Lung microvascular endothelial cell (primary cell): ENCODE results near the gene C2CD2L. TPM values are rescaled to one million over a fixed set of nuclear protein-coding genes. Genes with fewer than 3 reads are reported as not detected.
"Not testable (repeated sequence)": the region's sequence is repeated elsewhere in the genome, so short reads cannot be mapped to it uniquely, and the experiment has no call there.

Experiments
- DNase-seq, 2 donors: peaks; one replicate each; pipeline versions ENCODE4 v3.0.0 to v3.0.0-alpha.2; 2010; ENCODE audit warnings: low read depth in 2 of 2
- total RNA-seq: library from RNA; depleted of rRNA; stranded (reverse); fragments of >200 nt; gene quantifications from 2 replicates; pipeline ENCODE4 v1.2.1, GENCODE V29; 2014

Gene C2CD2L
- total RNA-seq: 1.7 and 2.8 TPM in 2 replicates

DNA sequence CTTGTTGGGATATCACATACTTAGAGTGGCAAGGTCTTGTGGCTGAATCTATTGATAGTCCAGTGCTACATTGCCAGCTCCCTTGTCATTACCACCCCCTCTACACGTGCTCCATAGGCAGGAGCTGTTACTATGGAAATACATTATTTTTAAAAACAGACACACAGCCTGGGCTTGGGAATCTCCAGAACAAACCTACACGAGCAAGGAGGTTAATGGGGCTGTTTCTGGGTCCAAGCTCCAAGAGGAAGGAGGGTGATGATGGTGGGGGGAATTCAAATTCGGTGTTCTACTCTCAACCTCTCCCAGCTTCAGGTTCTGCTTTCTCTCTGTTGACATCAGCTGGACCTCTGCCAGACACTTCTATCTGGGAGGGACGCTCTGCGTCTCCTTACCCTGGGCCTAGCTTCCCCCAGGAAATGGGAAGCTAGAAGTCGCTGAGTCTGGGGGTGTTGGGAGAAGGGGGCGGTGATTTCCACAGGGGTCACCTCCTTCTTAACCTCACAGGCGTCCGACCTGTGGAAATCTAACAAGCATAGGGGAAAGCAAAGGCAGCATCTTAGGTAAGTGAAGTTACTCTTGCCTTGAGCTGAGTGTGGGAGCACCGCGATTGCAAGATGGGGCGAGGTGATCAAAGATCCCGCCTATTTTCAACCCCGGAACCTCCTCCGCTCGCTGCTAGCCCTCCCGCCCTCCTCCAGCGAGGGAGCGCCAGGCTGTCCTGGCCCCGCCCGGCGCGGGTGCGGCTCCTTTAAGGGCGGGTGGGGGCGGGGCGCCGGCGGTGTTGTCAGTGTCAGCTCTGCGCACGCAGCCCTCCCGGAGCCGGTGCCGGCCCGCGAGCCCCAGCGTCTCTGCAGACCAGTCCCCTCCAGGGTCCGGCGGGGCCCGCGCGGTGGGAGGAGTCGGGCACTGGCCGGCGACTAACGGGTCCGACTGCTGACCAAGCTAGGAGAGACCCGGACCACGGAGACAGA, at the start of gene C2CD2L:
C2CD2L (plus strand) TSS at position 781 of the 974 bp plus-strand sequence. CDS start 398 bp downstream, outside the sequence.
- DNase-seq: peak; percentile 85 to 86

DNA sequence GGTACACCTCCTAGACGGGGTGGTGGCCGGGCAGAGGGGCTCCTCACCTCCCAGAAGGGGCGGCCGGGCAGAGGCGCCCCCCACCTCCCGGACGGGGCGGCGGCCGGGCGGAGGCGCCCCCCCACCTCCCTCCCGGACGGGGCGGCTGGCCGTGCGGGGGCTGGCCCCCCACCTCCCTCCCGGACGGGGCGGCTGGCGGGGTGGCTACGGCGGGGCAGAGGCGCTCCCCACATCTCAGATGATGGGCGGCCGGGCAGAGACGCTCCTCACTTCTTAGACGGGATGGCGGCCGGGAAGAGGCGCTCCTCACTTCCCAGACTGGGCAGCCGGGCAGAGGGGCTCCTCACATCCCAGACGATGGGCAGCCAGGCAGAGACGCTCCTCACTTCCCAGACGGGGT, 48.0 kb upstream of the C2CD2L start:
- DNase-seq: not testable (repeated sequence)

DNA sequence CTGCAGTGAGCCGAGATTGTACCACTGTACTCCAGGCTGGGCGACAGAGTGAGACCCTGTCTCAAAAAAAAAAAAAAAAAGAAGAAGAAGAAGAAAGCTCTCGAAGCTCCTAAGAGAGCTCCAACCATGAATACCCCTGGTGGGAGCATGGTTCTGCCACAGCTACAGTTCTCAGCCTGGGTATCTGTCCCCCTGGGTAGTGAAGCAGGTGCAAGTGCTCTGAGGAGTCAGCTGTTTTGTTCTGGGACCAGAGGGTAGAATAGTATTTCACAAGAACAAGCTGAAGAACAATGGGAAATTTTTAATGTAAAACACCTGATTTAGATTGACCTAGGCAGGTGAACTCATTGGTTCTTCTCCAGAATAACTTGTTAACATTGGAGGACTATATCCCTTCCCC, 45.9 kb upstream of the C2CD2L start:
- no peak for DNase-seq

DNA sequence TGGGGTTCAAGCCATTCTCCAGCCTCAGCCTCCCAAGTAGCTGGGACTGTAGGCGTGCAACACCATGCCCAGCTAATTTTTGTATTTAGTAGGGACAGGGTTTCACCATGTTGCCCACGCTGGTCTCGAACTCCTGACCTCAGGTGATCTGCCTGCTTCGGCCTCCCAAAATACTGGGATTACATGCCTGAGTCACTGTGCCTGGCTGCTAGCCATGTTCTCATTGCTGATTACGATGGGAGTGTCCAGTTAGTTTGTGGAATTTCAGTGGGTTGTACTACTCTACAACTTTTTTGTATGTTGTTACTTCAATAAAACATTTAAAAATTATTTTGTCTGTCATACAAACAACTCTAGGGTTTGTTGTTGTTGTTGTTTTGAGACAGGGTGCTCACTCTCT, 44.4 kb upstream of the C2CD2L start:
- peak; percentile 23 to 46 for DNase-seq

DNA sequence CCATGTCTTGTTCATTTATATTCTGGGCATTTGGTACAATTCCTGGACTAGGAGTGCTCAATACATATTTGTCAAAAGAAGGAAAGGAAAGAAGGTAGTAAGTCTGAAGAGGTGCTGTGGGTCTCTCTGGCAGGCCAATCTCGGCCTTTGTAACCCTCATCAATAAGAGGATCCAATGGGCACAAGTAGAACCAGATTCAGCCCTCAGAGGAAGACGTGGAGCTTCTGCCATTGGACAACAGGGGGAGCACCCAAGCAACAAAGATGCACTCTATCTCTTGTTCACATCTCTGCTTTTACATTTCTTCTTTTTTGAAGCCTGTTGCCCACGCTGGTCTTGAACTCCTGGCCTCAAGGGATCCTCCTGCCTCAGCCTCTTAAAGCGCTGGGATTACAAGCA, 41.8 kb upstream of the C2CD2L start:
- DNase-seq: peak; percentile 55 to 58

DNA sequence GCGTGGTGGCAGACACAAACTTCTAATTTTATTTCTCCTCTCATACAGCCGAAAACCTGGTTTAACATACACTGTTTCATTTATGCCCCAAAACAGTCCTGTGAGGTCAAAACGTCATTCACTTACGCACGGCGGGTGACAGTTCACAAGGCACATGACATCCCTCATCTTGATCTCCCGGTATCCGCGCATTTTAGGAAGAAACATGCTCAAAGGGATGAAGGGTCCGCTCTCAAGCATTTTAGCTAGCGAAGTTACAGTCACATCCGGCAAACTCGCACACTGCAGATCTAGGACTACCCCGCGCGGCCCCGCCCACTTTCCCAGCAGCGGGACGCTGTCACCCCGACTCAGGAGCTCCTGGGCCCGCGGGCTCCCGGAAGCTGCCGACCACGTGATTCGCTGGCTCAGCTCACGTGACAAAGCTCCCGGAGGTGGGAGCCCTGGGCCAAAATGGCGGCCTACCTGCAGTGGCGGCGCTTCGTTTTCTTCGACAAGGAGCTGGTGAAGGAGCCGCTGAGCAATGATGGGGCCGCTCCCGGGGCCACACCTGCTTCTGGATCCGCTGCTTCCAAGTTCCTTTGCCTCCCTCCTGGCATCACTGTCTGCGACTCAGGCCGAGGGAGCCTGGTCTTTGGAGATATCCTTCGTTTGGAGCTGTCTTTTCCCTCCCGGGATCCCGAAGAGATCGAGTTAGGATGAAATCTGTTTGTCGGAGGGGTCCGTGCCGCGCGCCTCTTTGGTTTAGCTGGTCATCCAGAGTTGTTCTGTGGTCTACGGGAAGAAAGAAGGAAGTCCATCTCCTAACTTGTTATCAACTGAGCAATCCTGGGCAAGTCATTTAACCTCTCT, 39.5 kb upstream of the C2CD2L start, which contains the start of gene VPS11:
VPS11 (plus strand) TSS at position 448 of the 852 bp plus-strand sequence; CDS start at position 454, 6 bp downstream.
- DNase-seq: peak; percentile 95 to 97

DNA sequence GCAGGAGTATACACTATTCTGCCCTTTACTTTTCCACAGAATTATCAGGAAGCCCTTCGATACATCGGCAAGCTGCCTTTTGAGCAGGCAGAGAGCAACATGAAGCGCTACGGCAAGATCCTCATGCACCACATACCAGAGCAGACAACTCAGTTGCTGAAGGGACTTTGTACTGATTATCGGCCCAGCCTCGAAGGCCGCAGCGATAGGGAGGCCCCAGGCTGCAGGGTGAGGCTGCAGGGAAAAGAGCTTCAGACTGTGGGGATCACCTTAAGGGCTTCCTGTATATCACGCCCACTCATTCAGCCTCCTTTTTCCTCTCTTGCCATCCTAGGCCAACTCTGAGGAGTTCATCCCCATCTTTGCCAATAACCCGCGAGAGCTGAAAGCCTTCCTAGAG, 29.3 kb upstream of the C2CD2L start:
- no peak for DNase-seq

DNA sequence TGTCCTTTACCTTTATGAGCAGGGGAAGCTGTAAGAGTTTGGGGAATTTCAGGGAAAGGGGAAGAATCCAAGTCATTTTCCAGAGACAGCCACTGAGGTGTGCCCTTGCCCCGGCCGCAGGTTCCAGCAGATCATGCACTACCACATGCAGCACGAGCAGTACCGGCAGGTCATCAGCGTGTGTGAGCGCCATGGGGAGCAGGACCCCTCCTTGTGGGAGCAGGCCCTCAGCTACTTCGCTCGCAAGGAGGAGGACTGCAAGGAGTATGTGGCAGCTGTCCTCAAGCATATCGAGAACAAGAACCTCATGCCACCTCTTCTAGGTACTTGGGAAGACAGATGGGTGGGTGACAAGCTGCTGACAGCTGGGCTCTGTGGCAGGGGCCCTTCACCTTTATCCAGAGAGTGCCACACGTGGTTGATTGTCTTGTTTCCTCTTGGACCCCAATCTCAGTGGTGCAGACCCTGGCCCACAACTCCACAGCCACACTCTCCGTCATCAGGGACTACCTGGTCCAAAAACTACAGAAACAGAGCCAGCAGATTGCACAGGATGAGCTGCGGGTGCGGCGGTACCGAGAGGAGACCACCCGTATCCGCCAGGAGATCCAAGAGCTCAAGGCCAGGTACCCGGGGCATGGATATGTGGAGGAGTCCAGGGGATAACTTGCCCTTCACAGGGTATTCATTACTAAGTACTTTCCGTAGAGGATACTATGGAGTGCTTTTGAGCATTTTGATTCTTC, 28.3 kb upstream of the C2CD2L start:
- DNase-seq: no peak

DNA sequence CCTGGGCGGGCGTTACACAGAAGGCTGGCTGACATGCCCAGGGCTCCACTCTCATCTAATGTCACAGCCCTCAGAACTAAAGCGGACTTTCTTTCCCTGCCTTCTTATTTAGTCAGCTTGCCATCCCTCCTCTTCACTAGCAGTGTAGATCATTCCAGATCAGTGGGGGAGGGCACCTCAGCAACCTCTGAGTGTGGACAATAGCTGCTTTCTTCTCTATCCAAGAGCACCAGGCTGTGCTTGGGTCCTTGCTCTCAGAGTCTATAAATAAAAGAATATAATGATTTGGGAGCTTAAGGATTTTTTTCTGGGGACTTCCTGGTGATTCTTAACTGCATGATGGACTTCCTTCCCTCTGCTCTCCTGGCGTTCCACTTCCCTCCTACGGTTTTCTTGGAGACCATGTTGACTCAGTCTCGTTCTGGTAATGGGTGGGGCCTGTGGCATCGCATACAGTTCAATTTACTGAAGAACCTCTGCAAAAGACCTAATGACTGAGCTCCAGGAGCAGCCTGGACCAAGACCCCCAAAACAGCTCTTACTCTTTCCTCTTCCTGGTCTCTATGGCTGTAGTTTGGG, 25.4 kb upstream of the C2CD2L start:
- DNase-seq: no peak

DNA sequence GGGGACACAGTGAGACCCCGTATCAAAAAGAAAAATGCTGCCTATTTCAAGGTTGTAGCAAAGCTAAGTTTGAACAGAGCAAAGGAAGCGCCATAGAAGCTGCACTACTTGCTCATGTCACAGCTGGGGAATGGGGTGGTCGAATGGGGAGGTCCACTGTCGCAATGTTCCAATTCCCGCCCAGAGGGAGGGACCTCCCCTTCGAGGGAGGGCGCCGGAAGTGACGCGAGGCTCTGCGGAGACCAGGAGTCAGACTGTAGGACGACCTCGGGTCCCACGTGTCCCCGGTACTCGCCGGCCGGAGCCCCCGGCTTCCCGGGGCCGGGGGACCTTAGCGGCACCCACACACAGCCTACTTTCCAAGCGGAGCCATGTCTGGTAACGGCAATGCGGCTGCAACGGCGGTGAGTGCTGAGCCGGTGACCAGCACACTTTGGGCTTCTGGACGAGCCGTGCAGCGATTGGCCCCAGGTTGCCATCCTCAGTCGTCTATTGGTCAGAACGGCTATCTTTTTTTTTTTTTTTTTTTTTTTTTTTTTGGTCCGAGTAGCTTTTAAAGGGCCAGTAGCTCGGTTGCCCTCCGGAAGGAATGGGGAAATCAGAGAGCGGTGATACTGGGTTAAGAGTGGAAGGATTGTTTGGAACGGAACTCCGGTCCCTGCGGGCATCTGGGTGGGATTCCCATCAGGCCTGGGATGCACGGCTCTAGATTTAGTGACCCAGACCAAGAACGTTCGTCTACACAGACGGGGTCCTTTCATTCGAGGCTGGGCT, 22.3 kb upstream of the C2CD2L start, which contains the start of gene HMBS:
HMBS (plus strand) TSS at position 219 of the 774 bp plus-strand sequence; CDS start at position 372, 153 bp downstream.
- peak; percentile 91 to 96 for DNase-seq

DNA sequence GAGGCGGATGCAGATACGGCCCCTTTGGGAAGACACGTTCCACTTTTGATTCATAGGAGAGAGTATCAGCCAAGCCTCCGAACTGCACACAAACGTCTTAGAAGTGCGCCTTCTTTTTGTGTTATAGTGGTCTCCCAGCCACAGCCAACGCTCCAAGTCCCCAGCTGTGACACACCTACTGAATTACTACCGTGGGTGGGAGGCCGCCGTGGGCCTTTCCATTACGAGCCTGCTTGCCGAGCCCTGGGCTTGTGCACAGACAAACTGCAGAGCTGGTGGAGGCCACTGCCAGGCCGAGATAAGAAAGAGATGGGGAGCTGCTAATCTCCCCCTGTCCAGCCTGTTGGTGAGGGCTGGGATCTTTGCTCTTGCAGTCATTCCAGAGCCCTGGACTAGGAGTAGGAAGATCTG, 21.7 kb upstream of the C2CD2L start:
- DNase-seq: peak in 1 of 2 donors; percentile 46

DNA sequence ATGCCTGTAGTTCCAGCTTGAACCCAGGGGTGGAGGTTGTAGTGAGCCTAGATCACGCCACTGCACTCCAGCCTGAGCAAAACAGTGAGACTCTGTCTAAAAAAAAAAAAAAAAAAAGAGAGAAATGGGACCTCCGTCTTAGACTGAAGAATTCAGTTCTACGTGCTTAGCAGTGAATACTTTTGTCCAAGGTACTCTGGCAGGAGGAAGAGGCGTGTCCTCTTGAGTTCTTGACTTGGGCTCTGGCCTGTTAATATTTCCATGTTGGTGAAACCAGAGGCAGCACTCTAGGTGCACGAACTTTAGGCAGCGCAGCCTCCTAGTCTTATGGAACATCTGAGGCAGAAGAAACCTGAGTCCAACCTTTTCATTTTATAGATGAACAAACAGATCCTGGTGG, 20.0 kb upstream of the C2CD2L start:
- no peak for DNase-seq

DNA sequence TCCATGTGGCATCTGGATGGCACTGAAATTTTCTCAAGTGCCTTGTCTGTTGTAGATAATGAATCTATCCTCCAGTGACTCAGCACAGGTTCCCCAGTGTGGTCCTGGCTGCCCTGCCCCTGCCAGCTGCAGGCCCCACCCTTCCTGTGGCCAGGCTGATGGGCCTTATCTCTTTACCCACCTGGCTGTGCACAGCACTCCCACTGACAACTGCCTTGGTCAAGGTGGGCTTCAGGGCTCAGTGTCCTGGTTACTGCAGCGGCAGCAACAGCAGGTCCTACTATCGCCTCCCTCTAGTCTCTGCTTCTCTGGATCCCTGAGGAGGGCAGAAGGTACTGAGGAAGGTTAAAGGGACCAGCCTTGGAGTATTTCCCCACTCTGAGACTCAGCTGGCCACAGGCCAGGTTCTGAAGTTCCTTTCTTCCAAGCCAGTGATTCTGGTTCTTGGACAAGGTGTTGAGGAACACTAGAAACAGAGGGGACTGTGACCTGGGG, 19.4 kb upstream of the C2CD2L start:
- DNase-seq: no peak

DNA sequence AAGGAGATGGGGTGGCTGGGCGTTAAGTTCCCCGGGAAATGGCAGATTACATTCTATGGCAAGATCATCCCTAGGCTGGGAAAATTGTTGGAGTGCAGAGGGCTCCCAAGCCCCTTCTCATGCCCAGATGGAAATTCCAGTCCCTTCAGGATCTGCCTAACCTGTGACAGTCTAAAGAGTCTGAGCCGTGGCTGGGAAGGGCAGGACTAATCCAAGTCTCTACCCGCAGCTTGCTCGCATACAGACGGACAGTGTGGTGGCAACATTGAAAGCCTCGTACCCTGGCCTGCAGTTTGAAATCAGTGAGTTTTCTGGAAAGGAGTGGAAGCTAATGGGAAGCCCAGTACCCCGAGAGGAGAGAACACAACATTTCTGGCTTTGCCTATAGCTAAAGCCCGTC, 18.7 kb upstream of the C2CD2L start:
- DNase-seq: no peak

DNA sequence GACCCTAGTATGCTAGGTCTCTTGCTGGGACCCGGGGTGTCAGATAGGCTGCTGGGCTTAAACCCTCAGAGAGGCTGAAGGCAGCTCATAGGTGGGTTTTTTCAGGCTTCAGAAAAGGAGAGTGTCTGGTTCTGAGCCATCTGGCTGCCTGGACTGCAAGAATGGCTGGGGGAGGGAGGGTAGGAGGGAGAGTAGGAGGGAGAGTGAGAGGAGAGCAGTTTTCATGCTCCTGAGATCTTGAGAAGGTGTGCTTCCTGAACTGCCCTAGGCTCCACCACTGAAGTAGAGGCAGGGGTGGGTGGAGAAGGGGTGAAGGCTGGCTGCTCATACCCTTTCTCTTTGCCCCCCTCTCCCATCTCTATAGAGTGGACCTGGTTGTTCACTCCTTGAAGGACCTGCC, 17.8 kb upstream of the C2CD2L start:
- no peak for DNase-seq

DNA sequence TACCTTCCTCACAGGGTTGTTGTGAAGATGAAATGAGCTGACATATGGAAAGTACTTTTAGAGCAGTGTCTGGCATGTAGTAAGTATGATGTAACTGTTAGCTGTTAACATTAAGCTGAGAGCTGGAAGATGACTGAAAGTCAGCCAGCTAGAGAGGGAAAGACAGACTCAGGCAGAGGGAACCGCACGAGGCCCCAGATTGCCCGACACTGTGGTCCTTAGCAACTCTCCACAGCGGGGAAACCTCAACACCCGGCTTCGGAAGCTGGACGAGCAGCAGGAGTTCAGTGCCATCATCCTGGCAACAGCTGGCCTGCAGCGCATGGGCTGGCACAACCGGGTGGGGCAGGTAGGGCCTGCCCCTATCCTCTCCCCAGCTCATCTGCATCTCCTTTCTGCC, 16.0 kb upstream of the C2CD2L start:
- DNase-seq: no peak

DNA sequence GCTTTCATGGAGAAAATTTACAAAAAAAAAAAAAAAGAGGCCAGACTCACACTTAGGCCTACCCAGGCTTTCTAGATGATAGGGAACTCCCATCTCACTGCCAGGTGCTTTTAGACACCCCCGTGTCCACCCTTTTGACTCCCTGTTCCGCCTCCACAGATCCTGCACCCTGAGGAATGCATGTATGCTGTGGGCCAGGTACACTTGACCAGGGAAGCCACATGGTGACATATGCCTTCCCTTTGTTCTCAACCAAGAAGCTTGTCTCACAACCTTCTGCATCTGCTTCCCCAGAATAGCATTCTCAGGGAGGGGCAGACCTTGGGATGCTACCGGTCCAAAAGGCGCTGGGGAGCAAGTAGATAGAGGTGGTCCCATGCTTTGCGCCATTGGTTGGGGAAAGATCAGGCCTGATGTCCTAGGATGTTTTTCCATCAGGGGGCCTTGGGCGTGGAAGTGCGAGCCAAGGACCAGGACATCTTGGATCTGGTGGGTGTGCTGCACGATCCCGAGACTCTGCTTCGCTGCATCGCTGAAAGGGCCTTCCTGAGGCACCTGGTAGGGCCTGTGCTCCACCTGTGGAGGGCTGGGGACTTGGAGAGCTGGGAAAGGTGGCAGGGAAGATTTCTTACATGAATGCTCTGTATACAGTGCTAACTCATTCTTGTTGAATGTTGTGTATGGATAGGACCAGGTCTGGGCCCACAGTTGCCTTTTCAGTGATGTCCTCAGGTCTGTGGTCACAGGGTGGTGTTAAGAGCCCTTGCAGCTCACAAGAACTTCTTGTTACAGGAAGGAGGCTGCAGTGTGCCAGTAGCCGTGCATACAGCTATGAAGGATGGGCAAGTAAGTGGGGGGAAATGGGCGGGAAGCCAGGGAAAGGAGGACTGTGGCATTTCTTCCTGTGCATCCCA, 14.9 kb upstream of the C2CD2L start:
- DNase-seq: no peak
